ENCODE measurements around the gene SIAH2. TPM values are rescaled to one million over a fixed set of nuclear protein-coding genes. Genes with fewer than 3 reads are reported as not detected.

The SIAH2 gene
- total RNA-seq, 2 experiments from 2014 or later = 22.2 to 29.1 TPM

DNA sequence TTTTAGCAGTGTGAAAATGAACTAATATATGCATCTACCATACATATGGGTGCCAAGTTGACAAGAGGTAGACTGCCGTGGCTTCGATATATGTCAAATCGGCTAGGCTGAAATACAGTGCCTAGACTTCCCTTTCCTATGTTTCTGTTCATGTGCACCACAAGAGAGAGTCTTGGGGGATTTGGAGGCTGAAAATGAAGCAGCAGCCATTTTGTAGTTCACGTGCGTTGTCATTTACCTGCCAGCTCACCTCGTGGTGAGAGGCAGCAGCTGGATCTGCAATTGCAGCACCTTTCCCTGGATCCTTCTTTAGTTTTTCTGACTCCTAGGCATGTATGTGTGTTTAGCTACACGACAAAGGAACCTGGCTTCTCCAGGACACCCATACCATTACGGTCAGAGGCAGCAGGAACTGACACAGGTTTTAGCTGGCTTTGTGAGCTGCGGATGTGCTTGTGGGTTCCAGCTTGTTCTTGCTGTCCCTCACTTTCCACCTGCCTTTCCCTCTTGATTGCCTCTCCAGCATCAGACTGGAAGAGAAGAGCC is 40.5 kb upstream of the SIAH2 start:
- POLR2A ChIA-PET = interaction anchor here (0.6 to 1.1 kb wide), 4 partner anchors 8 to 105 kb away, joined by 3 read pairs; no protein-coding TSS in a partner anchor
- DNase-seq (ENCODE audit: low spot score) = no peak
- intact Hi-C loops (cut with micrococcal nuclease; ENCODE audit: unreplicated experiment) = no loop called here

DNA sequence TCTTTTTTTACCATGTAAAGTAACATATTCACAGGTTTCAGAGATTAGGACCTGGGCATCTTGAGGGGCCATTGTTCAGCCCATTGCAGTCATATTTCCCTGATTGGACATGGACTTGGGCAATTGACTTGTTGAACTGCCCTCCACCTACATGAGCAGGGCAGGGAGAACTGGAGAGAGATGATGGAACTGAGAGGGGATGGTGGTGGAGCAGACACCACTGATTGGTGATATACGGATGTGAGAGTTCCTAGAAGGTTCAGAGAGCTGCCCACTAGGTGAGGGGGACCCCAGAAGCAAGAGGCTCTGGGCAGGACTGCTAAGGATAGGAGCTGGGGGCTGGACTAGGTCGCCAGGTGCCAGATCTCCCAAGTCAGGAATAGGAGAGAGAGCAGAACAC is 37.8 kb upstream of the SIAH2 start:
- BruUV-seq (replicated peaks) = no TSS peak
- ChIA-PET POLR2A (no interaction called here), CTCF (ENCODE audit: unreplicated experiment) (no interaction called here)
- Histone ChIP-seq H3K4me1 (ENCODE audit: insufficient read depth, low read length, poor library complexity, severe bottlenecking) (no peaks in the 10 kb centered on the region), H3K4me2 (ENCODE audit: low read length) (no peak overlapping the region), H2AFZ (ENCODE audit: low read length) (no peak overlapping the region), H3K36me3 (ENCODE audit: insufficient read depth, low read length) (no peaks in the 10 kb centered on the region), H3K27ac (ENCODE audit: low read depth, low read length, poor library complexity, severe bottlenecking) (no peak overlapping the region), H3K9me3 (ENCODE audit: low read length) (no peaks in the 10 kb centered on the region), H3K9me2 (ENCODE audit: insufficient read depth, low read length) (no peaks in the 10 kb centered on the region), H3K79me2 (ENCODE audit: insufficient read depth, low read depth, low read length) (no peaks in the 10 kb centered on the region), H3K4me3 (ENCODE audit: low read depth, low read length, poor library complexity, severe bottlenecking) (no peak overlapping the region), H4K20me1 (ENCODE audit: insufficient read depth, low read length) (no peaks in the 10 kb centered on the region)
- DNase-seq (ENCODE audit: low spot score) = no peak
- intact Hi-C loops (cut with micrococcal nuclease; ENCODE audit: unreplicated experiment) = no loop called here
- TF ChIP-seq EZH2phosphoT487 (IDR thresholded peaks at IDR 0.05; ENCODE audit: borderline replicate concordance, low read depth, low read length) = no peak
- TF ChIP-seq, protein P1, sequence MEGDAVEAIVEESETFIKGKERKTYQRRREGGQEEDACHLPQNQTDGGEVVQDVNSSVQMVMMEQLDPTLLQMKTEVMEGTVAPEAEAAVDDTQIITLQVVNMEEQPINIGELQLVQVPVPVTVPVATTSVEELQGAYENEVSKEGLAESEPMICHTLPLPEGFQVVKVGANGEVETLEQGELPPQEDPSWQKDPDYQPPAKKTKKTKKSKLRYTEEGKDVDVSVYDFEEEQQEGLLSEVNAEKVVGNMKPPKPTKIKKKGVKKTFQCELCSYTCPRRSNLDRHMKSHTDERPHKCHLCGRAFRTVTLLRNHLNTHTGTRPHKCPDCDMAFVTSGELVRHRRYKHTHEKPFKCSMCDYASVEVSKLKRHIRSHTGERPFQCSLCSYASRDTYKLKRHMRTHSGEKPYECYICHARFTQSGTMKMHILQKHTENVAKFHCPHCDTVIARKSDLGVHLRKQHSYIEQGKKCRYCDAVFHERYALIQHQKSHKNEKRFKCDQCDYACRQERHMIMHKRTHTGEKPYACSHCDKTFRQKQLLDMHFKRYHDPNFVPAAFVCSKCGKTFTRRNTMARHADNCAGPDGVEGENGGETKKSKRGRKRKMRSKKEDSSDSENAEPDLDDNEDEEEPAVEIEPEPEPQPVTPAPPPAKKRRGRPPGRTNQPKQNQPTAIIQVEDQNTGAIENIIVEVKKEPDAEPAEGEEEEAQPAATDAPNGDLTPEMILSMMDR (conservative IDR thresholded peaks at IDR 0.05; ENCODE audit: low read length) = no peak

More for the DNA sequence above, 40.5 kb upstream of the SIAH2 start:
- no peak overlapping the region for H2AFZ ChIP-seq (ENCODE audit: low read length)
- no peak overlapping the region for H3K4me2 ChIP-seq (ENCODE audit: low read length)
- H3K4me1 ChIP-seq (ENCODE audit: insufficient read depth, low read length, poor library complexity, severe bottlenecking) = no peaks in the 10 kb centered on the region
- no peak overlapping the region for H3K27ac ChIP-seq (ENCODE audit: low read depth, low read length, poor library complexity, severe bottlenecking)
- TF ChIP-seq, protein P1 (conservative IDR thresholded peaks at IDR 0.05; ENCODE audit: low read length) = no peak
- TF ChIP-seq EZH2phosphoT487 (IDR thresholded peaks at IDR 0.05; ENCODE audit: borderline replicate concordance, low read depth, low read length) = no peak
- no peaks in the 10 kb centered on the region for H3K36me3 ChIP-seq (ENCODE audit: insufficient read depth, low read length)
- no TSS peak for BruUV-seq (replicated peaks)
- H3K4me3 ChIP-seq (ENCODE audit: low read depth, low read length, poor library complexity, severe bottlenecking) = no peak overlapping the region
- no peaks in the 10 kb centered on the region for H3K79me2 ChIP-seq (ENCODE audit: insufficient read depth, low read depth, low read length)
- no peaks in the 10 kb centered on the region for H3K9me3 ChIP-seq (ENCODE audit: low read length)
- CTCF ChIA-PET (ENCODE audit: unreplicated experiment) = interaction anchor here (1.2 kb wide), 1 partner anchor 13 kb away, joined by 3 read pairs; no protein-coding TSS in a partner anchor
- H3K9me2 ChIP-seq (ENCODE audit: insufficient read depth, low read length) = no peaks in the 10 kb centered on the region
- no peaks in the 10 kb centered on the region for H4K20me1 ChIP-seq (ENCODE audit: insufficient read depth, low read length)

DNA sequence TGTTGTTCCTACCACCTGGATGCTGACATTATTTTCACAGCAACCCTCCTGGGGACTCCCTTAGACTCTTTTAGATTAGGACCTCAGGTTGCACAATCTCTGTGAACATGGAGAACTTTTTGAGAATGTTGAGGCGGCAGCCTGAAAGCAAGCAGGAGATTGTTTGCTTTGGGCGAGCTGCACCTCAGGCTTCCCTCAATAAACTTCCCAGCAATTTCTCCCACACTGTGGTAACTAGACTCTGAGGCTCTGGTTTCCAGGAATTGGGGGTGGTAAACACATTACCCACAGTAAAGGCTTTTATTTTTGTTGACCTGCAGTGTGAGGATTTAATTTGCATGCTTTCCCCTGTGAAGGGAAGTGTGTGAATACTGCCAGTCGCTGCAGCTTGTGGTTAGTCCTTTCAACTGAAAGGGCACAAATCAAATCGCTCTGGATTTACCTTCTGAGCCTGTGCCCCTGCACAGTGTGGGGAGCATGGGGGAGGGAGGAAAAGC is 35.2 kb upstream of the SIAH2 start:
- Histone ChIP-seq H3K79me2 (ENCODE audit: insufficient read depth, low read depth, low read length) (no peaks in the 10 kb centered on the region), H3K4me3 (ENCODE audit: low read depth, low read length, poor library complexity, severe bottlenecking) (no peak overlapping the region), H4K20me1 (ENCODE audit: insufficient read depth, low read length) (no peaks in the 10 kb centered on the region), H3K4me2 (ENCODE audit: low read length) (peak overlapping the region; percentile 12; the same call in 1 of the 2 replicates), H3K27ac (ENCODE audit: low read depth, low read length, poor library complexity, severe bottlenecking) (no peak overlapping the region), H3K4me1 (ENCODE audit: insufficient read depth, low read length, poor library complexity, severe bottlenecking) (no peaks in the 10 kb centered on the region), H3K36me3 (ENCODE audit: insufficient read depth, low read length) (no peaks in the 10 kb centered on the region), H3K9me3 (ENCODE audit: low read length) (no peaks in the 10 kb centered on the region), H3K9me2 (ENCODE audit: insufficient read depth, low read length) (no peaks in the 10 kb centered on the region), H2AFZ (ENCODE audit: low read length) (no peak overlapping the region)
- TF ChIP-seq, protein P1 (conservative IDR thresholded peaks at IDR 0.05; ENCODE audit: low read length) = no peak
- no peak for TF ChIP-seq EZH2phosphoT487 (IDR thresholded peaks at IDR 0.05; ENCODE audit: borderline replicate concordance, low read depth, low read length)
- CTCF ChIA-PET (ENCODE audit: unreplicated experiment) = no interaction called here
- intact Hi-C loops (cut with micrococcal nuclease; ENCODE audit: unreplicated experiment) = no loop called here
- POLR2A ChIA-PET = no interaction called here
- no peak for DNase-seq (ENCODE audit: low spot score)
- no TSS peak for BruUV-seq (replicated peaks)

Data from OCI-LY7 (cell line).